Measurements from ENCODE around the gene ZNF746.

Gene ZNF746

DNA sequence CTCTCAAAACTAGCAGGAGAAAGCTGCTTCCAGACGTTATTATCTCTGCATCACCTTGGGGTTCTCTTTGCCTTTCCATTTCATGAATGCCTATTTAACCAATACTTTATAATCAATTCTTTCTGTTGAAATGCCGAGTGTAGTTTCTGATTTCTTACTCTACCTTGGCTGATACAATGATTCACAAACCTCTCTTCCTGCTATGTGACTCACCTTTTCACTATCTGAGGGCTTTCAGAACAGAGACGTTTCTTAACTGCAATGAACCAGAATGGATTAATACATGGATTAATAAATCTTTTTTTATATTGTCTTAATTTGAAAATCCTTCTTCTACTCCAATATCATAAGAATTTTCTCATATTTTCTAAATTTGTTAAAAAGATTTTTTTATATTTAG is 46.4 kb upstream of the ZNF746 start:
- no peak for TF ChIP-seq TCF12 (IDR thresholded peaks at IDR 0.05; ENCODE audit: low read depth)

DNA sequence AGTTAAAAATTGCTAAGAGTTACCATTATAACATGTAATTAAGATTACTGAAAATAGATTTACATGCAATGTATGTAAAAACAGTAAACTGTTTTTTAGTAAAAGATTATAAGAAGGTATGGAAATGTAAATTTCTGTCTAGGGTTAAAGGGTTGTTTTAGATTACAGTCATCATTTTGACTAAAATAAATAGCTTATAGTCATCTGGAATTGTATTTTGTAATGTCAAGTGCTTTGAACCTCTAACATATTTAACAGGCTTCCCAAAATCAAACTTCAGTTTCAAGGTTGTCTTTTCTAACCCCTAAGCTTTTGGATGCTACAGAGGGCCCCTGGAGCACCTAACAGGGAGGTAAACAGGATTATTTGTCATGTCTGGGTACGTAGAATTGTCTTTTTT is 35.0 kb upstream of the ZNF746 start:
- TF ChIP-seq CREB1 (IDR thresholded peaks at IDR 0.05; ENCODE audit: low read depth) (no peak), CEBPB (IDR thresholded peaks at IDR 0.05) (no peak), TCF12 (IDR thresholded peaks at IDR 0.05; ENCODE audit: low read depth) (no peak), TEAD4 (IDR thresholded peaks at IDR 0.05) (no peak), YY1 (IDR thresholded peaks at IDR 0.05; ENCODE audit: low read depth) (no peak), RAD21 (IDR thresholded peaks at IDR 0.05; ENCODE audit: low read depth) (no peak), FOXM1 (IDR thresholded peaks at IDR 0.05; ENCODE audit: borderline replicate concordance, low read depth) (no peak), NFIC (IDR thresholded peaks at IDR 0.05) (no peak), EGR1 (IDR thresholded peaks at IDR 0.05) (no peak), EP300 (IDR thresholded peaks at IDR 0.05; ENCODE audit: borderline replicate concordance) (no peak), TAF1 (IDR thresholded peaks at IDR 0.05; ENCODE audit: low read depth) (no peak), ZBTB7A (IDR thresholded peaks at IDR 0.05; ENCODE audit: low read depth) (no peak)
- TF ChIP-seq, protein P1, sequence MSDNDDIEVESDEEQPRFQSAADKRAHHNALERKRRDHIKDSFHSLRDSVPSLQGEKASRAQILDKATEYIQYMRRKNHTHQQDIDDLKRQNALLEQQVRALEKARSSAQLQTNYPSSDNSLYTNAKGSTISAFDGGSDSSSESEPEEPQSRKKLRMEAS (IDR thresholded peaks at IDR 0.05) = no peak
- TF ChIP-seq, protein P2, sequence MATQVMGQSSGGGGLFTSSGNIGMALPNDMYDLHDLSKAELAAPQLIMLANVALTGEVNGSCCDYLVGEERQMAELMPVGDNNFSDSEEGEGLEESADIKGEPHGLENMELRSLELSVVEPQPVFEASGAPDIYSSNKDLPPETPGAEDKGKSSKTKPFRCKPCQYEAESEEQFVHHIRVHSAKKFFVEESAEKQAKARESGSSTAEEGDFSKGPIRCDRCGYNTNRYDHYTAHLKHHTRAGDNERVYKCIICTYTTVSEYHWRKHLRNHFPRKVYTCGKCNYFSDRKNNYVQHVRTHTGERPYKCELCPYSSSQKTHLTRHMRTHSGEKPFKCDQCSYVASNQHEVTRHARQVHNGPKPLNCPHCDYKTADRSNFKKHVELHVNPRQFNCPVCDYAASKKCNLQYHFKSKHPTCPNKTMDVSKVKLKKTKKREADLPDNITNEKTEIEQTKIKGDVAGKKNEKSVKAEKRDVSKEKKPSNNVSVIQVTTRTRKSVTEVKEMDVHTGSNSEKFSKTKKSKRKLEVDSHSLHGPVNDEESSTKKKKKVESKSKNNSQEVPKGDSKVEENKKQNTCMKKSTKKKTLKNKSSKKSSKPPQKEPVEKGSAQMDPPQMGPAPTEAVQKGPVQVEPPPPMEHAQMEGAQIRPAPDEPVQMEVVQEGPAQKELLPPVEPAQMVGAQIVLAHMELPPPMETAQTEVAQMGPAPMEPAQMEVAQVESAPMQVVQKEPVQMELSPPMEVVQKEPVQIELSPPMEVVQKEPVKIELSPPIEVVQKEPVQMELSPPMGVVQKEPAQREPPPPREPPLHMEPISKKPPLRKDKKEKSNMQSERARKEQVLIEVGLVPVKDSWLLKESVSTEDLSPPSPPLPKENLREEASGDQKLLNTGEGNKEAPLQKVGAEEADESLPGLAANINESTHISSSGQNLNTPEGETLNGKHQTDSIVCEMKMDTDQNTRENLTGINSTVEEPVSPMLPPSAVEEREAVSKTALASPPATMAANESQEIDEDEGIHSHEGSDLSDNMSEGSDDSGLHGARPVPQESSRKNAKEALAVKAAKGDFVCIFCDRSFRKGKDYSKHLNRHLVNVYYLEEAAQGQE (IDR thresholded peaks at IDR 0.05; ENCODE audit: low read depth) = no peak
- TF ChIP-seq, protein P3, sequence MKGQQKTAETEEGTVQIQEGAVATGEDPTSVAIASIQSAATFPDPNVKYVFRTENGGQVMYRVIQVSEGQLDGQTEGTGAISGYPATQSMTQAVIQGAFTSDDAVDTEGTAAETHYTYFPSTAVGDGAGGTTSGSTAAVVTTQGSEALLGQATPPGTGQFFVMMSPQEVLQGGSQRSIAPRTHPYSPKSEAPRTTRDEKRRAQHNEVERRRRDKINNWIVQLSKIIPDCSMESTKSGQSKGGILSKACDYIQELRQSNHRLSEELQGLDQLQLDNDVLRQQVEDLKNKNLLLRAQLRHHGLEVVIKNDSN (IDR thresholded peaks at IDR 0.05) = no peak

DNA sequence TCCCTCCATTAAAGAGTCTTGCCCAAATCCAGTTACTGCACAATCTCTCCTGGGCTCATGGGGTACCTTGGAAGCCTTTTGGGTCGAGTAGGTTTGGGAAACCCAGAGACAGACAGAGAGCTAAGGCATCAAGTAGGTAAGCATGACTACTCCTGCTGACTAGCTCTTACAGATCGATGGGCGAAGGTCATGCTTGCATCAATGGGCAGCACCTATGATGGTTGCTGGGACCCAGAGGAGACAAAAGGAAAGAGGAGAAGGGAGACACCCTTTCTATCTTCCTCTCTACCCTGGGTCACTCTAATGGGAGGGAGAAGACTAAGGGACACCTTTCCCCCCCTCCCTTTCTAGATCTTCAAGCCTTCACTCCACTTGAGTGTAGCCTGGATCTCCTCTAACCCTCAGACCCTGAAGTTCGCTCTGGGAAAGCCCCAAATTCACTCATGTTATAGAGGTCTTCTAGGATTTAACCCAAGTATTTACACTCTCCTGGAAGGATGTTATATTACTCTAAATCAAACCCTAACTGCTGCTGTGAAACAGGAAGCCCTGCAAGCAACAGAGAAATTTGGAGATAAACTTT is 31.6 kb upstream of the ZNF746 start:
- TF ChIP-seq, protein P3 (IDR thresholded peaks at IDR 0.05) = peak; percentile 50; the same call in 1 of the 2 replicates
- TF ChIP-seq TAF1 (IDR thresholded peaks at IDR 0.05; ENCODE audit: low read depth) (no peak), TCF12 (IDR thresholded peaks at IDR 0.05; ENCODE audit: low read depth) (no peak), RAD21 (IDR thresholded peaks at IDR 0.05; ENCODE audit: low read depth) (no peak), CEBPB (IDR thresholded peaks at IDR 0.05) (no peak), EGR1 (IDR thresholded peaks at IDR 0.05) (no peak)

DNA sequence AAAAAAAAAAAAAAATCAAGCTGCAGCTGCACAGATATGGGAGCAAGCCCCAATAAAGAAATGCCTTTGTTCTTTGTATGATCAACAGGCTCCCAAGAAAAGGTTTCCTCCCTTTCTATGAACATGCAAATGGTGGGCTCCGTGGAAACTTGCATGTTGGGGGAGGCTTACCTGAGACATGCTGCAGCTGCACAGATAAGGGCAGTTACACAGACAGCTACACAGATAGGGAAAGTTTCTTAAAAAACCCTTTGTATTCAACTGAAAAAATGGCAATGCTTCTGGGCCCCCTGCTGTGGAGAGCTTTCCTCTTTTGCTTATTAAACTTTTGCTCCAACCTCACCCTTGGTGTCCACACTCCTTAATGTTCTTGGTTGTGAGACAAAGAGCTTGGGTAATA is 29.8 kb upstream of the ZNF746 start:
- TF ChIP-seq EP300 (IDR thresholded peaks at IDR 0.05; ENCODE audit: borderline replicate concordance) = no peak
- TF ChIP-seq TEAD4 (IDR thresholded peaks at IDR 0.05) = no peak
- TF ChIP-seq EGR1 (IDR thresholded peaks at IDR 0.05) = no peak
- no peak for TF ChIP-seq CEBPB (IDR thresholded peaks at IDR 0.05)
- no peak for TF ChIP-seq CREB1 (IDR thresholded peaks at IDR 0.05; ENCODE audit: low read depth)
- no peak for TF ChIP-seq ZBTB7A (IDR thresholded peaks at IDR 0.05; ENCODE audit: low read depth)
- TF ChIP-seq RAD21 (IDR thresholded peaks at IDR 0.05; ENCODE audit: low read depth) = no peak
- TF ChIP-seq, protein P1 (IDR thresholded peaks at IDR 0.05) = no peak
- TF ChIP-seq TAF1 (IDR thresholded peaks at IDR 0.05; ENCODE audit: low read depth) = no peak
- TF ChIP-seq NFIC (IDR thresholded peaks at IDR 0.05) = no peak
- TF ChIP-seq, protein P3 (IDR thresholded peaks at IDR 0.05) = no peak

DNA sequence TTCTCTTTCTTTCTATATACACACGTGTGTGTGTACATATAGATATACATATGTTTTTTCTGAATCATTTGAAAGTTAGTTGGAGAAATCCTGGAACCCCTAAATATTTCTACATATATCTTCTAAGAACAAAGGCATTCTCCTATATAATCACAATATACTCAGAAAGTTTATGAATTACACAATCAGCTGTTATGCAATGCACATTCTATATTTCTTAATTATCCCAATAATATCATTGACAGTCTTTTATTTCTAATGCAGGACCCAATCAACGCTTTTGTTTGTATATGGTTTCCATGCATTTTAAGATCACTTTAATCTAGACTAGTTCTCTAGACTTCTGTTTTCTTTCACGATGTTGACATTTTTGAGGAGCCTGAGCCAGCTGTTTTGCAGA is 27.7 kb upstream of the ZNF746 start:
- TF ChIP-seq TCF12 (IDR thresholded peaks at IDR 0.05; ENCODE audit: low read depth) = no peak
- TF ChIP-seq RAD21 (IDR thresholded peaks at IDR 0.05; ENCODE audit: low read depth) = no peak
- no peak for TF ChIP-seq CEBPB (IDR thresholded peaks at IDR 0.05)
- TF ChIP-seq EGR1 (IDR thresholded peaks at IDR 0.05) = no peak
- TF ChIP-seq, protein P3 (IDR thresholded peaks at IDR 0.05) = no peak
- TF ChIP-seq ZBTB7A (IDR thresholded peaks at IDR 0.05; ENCODE audit: low read depth) = no peak

DNA sequence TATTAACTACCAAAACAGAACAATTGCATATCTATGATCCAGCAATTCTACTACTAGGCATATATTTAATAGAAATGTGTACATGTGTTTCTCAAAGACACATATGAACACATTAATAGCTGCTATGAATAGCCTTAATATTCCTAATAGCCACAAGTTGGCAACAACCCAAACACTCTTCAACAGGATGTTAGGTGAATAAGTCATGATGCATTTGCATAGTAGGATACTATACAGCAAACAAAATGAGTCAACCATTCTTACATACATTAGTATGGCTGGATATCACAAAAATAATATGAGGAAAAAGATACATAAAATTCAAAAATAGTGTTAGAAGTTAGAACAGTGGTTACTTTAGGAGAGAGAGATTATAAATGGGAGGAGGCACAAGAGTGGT is 26.8 kb upstream of the ZNF746 start:
- no peak for TF ChIP-seq TCF12 (IDR thresholded peaks at IDR 0.05; ENCODE audit: low read depth)
- TF ChIP-seq, protein P3 (IDR thresholded peaks at IDR 0.05) = no peak
- no peak for TF ChIP-seq RAD21 (IDR thresholded peaks at IDR 0.05; ENCODE audit: low read depth)
- TF ChIP-seq FOXM1 (IDR thresholded peaks at IDR 0.05; ENCODE audit: borderline replicate concordance, low read depth) = no peak
- TF ChIP-seq TEAD4 (IDR thresholded peaks at IDR 0.05) = no peak
- no peak for TF ChIP-seq TAF1 (IDR thresholded peaks at IDR 0.05; ENCODE audit: low read depth)

DNA sequence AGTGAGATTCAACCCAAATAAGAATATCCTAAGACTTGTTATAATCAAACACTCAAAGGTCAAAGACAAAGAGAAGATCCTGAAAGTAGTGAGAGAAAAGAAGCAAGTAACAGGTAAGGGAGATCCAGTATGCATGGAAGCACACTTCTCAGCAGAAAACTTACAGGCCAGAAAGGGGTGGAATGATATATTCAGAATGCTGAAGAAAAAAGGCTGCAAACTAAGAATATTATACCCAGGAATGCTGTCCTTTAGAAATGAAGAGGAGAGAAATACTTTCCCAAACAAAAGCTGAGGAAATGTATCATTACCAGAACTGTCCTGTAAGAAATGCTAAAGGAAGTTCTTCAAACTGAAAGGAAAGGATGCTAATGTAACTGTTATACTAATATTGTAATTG is 12.6 kb upstream of the ZNF746 start:
- no peak for TF ChIP-seq TEAD4 (IDR thresholded peaks at IDR 0.05)
- TF ChIP-seq FOXM1 (IDR thresholded peaks at IDR 0.05; ENCODE audit: borderline replicate concordance, low read depth) = no peak
- TF ChIP-seq EP300 (IDR thresholded peaks at IDR 0.05; ENCODE audit: borderline replicate concordance) = no peak
- TF ChIP-seq RAD21 (IDR thresholded peaks at IDR 0.05; ENCODE audit: low read depth) = no peak
- TF ChIP-seq, protein P3 (IDR thresholded peaks at IDR 0.05) = no peak
- TF ChIP-seq, protein P2 (IDR thresholded peaks at IDR 0.05; ENCODE audit: low read depth) = no peak
- TF ChIP-seq TCF12 (IDR thresholded peaks at IDR 0.05; ENCODE audit: low read depth) = no peak
- TF ChIP-seq, protein P1 (IDR thresholded peaks at IDR 0.05) = no peak
- no peak for TF ChIP-seq CEBPB (IDR thresholded peaks at IDR 0.05)
- no peak for TF ChIP-seq TAF1 (IDR thresholded peaks at IDR 0.05; ENCODE audit: low read depth)
